Sigmoid colon (tissue), 3 donors: ENCODE results near the gene MAML3.

Source experiments
- POLR2A ChIP-seq, 2 donors: fragments of 450-650 bp; IDR thresholded peaks; one replicate each; pipeline ENCODE4 v1.6.1; 2016; ENCODE audit warnings: antibody characterized with exemption in 2 of 2, mild to moderate bottlenecking in 2 of 2, moderate library complexity in 2 of 2
- TF ChIP-seq, protein P1 (sequence below), 4 experiments: fragments of 450-650 bp in 3 of 4; fragments of 200-600 bp in 1 of 4; IDR thresholded peaks; one replicate each; pipeline ENCODE4 v1.5.1; 2016 to 2019; ENCODE audit warnings: antibody characterized with exemption in 4 of 4, mild to moderate bottlenecking in 3 of 4, moderate library complexity in 2 of 4

GRCh38 chr4:139798456-139798855, 355.5 kb downstream of the MAML3 start:
- TF ChIP-seq, protein P1, sequence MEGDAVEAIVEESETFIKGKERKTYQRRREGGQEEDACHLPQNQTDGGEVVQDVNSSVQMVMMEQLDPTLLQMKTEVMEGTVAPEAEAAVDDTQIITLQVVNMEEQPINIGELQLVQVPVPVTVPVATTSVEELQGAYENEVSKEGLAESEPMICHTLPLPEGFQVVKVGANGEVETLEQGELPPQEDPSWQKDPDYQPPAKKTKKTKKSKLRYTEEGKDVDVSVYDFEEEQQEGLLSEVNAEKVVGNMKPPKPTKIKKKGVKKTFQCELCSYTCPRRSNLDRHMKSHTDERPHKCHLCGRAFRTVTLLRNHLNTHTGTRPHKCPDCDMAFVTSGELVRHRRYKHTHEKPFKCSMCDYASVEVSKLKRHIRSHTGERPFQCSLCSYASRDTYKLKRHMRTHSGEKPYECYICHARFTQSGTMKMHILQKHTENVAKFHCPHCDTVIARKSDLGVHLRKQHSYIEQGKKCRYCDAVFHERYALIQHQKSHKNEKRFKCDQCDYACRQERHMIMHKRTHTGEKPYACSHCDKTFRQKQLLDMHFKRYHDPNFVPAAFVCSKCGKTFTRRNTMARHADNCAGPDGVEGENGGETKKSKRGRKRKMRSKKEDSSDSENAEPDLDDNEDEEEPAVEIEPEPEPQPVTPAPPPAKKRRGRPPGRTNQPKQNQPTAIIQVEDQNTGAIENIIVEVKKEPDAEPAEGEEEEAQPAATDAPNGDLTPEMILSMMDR (IDR thresholded peaks at IDR 0.05) = no peak
- no peak for TF ChIP-seq POLR2A (IDR thresholded peaks at IDR 0.05)
